Forelimb muscle (tissue), 1 donor: ENCODE results near the gene CAMTA1. TPM values are rescaled to one million over a fixed set of nuclear protein-coding genes. Genes with fewer than 3 reads are reported as not detected.
"Not testable (repeated sequence)": the region's sequence is repeated elsewhere in the genome, so short reads cannot be mapped to it uniquely, and the experiment has no call there.

Source experiments
- DNase-seq: peaks from one replicate; pipeline ENCODE4 v3.0.0-alpha.2; 2013; ENCODE audit warnings: low read depth
- polyA plus RNA-seq: library from polyadenylated mRNA; unstranded; fragments of 120-200 nt; gene quantifications from one replicate; pipeline ENCODE4 v1.2.1, GENCODE V29; 2013; ENCODE audit not compliant: insufficient read length

Gene CAMTA1
- polyA plus RNA-seq, 1 donor: 43.5 TPM

DNA sequence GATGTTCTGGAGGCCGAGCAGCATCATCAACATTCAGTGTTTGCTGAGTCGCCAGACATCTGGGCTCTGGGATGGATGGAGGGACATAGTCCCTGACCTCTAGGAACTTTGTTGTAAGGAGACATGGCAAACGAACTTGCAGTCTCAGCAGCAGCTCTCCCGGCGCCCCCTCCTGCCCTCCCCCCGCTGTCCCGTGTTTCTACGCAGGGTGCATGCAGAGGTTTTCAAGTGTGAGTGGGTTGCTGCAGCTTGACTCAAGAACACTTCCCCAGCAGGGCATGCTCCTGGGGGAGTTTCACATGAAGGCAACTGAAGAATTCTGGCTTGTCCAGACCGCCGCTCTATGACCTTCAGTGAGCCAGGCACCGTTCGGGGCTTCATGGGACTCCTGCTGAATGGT is 121.9 kb downstream of the CAMTA1 start:
- no peak for DNase-seq

DNA sequence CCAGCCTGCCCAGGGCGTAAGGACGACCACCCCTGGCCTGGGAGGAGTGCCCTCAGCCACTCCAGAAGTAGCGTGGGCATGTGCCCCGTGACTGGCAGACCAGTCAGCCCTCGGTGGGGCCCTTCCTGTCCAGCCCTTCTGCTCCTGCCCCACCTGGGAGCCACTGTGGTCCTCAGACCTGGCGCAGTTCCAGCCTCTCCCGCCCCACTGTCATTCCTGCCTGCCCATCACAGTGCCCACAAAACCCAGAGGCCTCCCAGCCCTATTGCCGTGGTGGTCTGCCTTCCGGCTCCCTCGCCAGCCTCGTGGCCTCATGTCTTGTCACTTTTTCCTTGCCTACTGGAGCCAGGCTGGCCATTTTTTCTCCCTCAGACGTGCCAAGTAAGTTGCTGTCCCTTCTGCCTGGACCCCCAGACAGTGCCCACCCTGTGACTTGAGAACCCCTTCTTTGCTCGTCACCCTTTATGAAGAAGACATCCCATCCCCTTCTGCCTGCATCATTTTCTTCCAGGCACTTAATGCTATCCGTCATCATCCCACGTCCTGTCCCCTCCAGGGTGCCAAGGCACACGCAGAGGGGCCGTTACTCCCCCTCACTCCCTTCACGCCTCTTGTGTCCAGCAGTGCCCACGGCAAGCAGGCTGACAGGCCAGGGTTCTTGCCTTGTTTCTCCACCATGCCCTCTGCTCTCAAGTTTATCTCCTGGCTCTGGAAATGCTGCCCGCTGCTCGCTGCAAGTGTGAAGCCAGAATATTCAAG is 122.6 kb downstream of the CAMTA1 start:
- DNase-seq: no peak

DNA sequence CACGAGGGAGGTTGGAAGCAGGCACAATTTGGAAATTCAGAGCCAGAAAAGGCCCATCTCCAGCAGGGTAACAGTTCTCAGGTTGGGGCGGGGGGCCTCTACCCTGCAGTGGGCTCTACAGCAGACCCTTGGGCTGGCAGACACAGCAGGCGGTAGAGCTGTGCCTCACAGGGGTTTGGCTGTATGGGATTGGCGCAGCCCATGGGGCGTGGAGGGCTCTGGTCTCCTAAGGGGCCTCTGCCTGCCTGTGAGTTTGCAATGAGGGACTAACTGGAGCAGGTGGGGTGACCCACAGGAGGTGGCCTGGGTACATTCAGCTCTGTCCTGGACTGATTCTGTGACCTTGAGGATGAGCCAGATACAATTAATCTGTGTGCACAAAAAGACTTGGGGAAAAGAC is 124.1 kb downstream of the CAMTA1 start:
- no peak for DNase-seq

DNA sequence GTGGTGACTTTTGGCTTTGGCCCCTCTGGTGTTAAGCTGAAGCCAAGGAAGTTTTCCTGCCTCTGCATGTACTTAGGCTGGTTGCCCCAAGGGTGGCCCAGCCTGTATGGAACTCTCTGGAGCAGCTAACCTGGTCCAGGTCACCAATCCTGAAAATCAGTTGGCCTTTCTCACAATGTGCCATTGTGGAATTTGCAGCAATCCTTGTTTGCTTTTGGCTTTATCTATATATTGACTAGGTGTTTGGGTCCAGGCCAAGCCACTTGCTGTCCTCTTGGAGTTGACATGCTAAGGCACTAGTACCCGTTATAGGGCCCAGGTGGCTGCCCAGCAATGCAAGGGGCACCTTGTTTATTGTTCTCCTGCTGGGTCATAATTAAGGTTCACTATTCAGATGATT is 124.6 kb downstream of the CAMTA1 start:
- no peak for DNase-seq

DNA sequence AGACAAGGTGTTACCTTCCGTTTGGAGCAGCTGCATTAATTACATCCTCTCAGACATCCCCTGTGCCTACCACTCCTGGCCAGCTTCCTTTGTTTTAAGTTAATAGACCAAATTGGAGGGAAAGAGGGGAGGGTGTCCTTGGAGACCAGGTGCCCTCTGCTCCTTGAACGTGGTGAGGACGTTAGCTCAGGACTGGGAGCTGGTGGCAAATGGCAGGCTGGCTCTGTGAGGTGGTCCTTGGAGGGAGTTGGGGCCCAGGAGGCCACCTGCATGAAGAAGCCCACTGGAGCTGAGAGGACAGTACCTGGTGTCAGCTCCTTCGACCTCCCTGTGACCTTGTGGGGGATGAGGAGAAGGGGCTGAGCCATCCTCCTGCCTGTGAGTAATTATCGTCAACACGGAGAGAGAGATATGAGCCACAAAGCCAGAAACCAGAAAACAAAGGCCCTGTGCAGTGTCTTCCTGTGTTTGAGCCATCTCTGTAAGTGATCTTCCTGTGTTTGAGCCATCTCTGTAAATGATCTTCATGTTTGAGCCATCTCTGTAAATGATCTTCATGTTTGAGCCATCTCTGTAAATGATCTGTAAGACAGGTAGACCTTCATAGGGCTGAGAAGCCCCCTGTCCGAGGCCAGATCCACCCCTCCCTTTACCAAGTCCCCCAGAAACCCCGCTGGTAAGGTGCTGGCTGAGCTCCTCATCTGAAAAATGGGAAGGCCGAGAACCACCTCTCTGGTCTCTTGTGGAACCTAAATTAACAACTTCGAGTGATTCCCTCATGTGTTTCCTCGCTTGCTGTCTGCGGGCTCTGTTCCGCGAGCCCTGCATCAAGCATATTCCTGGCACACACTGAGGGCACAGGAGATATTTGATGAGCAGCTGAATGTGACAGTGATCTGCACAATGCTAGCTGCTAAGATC is 126.0 kb downstream of the CAMTA1 start:
- DNase-seq: no peak

DNA sequence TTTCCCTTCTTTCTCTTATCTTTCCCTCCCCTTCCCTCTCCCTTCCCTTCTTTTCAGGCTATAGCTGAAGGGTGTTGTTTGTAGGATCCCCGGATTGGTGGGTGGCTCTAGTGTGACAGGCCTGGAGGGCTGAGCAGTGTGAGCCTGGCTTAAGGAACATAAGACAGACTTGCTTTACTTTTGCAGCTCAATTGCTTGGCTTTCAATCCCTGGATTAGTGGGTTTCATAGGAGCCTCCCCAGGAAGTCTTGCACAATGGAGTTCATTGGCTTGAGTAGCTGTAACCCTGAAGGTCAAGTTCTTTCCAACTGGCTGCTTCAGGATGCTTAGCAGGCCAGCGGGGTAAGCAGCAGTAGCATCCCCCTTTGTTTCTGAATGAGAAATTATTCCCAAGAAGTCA is 126.7 kb downstream of the CAMTA1 start:
- no peak for DNase-seq

DNA sequence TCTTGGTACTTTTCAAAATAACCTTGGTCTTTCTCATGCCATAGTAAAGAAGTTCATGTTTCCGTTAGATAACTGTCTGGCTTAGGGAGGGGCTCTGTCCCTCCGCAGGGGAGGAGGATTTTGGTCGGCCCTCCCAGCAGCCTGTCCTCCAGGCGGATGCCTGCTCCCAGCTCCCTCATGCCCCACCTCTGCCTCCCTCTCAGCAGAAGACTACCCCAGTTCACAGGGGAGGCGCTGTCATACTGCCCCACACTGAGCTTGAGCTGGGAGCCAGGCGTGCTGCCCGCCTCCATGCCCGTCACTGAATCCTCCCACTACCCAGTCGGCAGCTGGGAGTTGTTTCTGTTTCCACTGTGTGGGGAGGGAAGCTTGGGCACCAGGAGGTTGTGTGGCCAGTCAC is 127.3 kb downstream of the CAMTA1 start:
- DNase-seq: no peak

DNA sequence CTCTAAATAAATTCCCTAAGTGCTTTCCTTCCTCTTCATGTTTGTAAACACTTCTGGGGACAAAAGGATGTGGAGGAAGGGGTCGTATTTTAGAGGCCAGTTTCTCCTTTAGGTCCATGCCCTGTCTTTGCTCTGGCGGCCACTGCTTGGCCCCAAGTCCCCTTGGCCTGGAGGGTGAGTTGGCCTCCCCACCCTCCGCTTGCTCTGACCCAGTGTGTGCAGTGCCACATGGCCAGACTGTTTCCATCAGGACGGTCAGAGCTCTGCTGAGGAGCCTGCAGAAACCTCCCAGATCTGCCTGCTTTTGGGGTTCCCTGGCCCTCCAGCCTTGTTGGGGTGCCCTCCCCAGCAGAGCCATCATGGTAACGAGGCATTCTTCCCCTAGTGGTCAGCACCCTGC is 127.8 kb downstream of the CAMTA1 start:
- no peak for DNase-seq

DNA sequence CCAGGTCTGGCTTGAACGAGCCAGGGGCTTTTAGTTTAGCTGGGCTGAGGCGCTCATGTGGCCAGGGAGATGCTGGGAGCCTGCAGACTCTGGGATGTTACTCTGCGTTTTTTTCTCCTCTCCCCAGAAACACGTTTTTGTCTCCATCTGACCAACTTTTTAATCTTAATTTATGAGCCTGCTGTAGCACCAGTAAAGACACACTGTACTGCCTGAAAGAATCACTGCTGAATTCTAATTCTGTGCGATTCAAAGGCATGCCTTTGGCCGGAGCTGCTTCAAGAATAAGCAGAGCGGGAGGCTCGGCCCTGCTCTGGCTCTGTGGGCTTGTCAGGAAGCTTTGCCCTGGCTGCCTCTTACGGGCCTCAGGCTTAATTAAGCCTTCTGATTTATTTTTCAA is 129.5 kb downstream of the CAMTA1 start:
- no peak for DNase-seq

DNA sequence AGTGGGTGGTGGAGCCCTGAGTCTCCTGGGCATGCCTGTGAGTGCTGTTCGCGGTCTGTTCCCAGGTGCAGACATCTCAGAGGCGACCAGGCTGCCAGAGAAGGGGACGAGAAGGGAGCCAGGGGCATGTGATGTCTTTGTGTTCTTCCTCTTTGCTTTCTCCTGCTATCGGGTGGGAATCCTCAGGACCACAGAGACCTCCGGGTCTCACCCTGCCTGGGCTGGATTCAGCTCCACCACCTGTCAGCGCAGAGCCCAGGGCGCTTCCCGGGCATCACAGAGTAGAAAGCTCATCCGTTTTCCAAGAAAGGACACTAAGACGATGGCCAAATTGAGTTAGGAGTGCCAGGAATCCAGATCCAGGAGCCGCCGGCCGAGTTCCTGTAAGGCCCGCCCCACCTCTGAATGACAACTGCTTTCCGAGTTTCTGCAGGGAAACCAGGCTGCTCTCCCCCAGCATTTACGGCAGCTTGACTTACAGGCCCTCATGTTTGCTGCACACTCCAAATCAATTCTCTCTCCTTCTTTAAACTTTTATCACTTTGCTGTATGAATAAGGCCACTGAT is 130.8 kb downstream of the CAMTA1 start:
- DNase-seq: no peak

DNA sequence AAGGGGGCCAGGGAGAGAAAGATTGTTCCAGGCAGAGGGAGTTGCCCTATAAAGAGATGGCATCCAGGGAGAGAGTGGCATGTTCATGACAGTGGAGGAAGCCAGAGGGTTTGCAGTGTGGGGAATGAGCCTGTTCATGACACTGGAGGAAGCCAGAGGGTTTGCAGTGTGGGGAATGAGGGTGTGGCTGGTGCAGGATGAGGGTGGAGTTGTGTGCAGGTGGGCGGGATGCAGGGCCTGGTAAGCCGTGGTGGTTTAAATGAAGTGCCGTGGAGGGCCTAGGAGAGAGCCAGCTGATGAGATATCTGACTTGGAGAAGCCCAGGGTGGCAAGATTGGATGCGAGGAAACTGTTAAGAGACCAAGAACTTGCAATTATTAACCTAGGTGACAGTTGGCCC is 131.8 kb downstream of the CAMTA1 start:
- no peak for DNase-seq

DNA sequence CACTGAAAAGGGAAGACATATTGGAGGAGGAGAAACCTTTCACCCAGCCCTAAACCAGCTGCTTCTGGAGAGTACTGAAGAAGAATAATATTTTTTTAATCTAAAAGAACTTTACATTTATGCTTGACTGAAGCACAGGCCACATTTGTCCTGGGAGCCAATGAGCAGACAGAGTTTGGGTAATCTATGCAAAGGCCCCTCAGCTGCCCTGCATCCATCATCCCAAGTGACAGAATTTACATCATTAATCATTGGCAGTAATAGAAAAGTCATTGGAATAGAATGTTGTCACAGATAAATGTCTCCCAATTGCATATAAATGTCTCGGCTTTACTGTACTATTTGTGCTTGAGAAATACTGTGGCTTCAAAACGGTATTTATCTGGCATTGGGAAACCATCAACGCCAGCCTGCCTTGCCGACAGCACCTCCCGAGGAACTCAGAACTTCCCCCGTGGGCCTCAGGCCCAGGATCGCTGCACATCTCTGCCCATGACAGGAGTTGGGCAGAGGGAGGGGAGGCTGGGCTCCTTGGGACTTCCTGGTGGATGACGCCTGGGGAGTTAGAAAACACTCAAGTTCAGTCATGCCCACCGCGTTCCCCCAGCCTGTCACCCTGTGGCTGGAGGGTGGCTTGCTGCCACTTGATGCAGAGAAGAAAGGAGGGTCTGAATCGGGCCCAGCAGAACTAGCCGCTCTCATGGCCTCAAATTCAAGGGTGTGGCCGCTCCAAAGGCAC is 133.1 kb downstream of the CAMTA1 start:
- DNase-seq: peak; percentile 22

DNA sequence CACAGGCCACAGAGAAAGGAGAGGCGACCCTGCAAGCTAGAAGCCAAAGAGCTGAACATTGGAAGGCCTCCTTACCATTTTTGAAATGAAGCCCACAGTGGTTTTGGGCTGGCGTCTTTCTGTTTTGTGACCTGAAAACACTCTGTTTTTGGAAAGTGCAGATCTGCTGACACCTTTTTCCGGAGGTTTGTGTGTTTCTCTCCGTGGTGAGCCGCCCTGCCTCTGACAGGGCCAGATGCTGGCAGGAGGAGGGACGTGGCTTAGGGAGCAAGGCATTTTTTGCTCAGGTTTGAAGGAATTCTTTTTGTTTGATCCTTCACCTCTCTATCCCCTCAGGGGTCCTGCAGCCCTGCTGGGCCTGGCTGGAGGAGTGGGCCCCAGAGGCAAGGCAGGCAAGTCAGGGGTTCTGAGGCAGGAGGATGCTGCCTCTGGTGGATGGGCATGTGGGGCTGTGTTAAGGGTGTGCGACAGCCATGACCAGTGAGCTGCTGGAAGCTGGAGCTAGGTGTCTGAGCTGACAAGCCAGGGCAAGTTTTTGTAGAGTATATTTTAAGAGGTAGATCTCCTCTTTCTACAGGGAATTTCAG is 133.8 kb downstream of the CAMTA1 start:
- no peak for DNase-seq

DNA sequence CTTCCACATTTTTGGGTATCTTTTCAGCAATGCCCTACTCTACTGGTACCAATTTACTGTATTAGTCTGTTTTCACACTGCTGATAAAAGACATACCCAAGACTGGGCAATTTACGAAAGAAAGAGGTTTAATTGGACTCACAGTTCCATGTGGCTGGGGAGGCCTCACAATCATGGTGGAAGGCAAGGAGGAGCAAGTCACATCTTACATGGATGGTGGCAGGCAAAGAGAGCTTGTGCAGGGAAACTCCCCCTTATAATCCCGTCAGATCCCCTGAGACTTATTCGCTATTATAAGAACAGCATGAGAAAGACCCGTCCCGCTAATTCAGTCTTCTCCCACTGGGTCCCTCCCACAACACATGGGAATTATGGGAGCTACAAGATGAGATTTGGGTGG is 136.3 kb downstream of the CAMTA1 start:
- not testable (repeated sequence) for DNase-seq

DNA sequence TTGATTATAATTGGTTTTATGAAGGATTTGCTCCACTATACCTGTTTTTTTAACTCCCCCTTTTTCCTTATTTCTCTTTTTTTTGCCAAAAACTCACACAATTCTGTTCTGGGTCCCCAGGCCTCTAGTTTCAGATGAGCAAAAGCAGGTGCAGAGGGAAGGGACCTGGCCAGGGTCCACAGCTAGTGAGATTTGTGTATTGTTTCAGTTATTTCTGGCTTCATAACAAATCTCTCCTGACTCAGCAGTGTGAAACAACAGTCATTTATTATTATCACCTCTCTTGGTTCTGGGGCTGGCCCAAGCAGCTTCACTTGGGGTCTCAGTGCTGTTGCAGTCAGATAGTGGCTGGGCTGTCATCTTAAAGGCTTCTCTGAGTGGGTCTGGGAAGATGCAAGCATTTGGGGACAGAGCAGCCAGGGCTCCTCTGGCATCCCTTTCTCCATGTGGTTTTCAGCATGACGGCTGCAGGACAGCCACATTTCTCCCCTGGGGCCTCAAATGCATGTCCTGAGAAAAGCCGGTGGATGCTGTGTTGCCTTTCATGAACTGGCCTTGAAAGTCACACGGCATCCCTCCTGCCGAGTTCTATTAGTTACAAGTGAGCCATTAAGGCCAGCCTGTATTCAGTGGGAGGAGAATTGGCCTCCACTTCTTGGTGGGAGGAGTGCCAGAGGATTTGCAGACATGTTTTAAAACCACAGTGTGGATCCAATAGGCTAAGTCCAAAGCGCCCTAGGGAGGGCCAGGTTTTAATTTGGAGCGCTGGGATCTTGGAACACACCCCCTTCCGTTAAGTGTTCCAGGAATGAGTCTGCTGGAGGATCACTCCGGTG is 137.1 kb downstream of the CAMTA1 start:
- DNase-seq: peak; percentile 88

DNA sequence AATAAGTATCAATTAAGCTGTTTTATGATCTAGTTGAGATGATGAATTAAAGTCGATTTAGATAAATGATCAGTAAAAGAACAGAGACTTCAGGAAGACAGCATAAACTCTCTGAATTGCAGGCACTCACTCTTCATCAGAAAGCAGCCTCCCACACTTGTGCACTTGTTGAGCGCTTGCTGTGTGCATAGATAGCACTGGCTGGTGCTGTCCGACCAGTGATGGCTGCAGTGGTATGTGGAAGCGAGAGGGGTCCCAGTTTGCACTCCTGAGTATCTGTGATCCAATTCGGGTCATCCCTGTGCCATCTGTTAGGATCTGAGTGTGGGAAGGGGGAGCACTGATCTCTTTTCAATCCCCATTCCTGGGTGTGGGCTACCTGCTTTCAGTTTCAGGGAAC is 137.8 kb downstream of the CAMTA1 start:
- no peak for DNase-seq

DNA sequence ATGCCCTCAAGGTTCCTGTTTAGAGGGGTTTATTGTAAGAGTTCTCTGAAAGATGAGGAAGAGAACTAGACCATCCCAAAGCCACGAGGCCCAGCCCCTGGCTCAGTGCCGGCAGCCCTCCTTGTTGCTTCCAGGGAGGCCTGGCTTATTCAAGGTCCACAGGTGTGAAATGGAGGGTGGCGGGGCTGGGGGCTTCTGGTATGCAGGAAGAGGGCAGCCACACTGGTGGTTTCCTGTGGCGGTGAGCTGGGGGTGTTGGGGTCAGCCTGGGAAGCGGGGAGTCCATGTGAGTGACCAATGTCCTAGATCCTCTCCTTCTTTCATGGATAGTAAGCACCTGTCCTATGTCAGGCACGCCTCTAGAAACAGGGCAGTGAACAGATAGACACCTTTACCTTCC is 138.2 kb downstream of the CAMTA1 start:
- DNase-seq: no peak

DNA sequence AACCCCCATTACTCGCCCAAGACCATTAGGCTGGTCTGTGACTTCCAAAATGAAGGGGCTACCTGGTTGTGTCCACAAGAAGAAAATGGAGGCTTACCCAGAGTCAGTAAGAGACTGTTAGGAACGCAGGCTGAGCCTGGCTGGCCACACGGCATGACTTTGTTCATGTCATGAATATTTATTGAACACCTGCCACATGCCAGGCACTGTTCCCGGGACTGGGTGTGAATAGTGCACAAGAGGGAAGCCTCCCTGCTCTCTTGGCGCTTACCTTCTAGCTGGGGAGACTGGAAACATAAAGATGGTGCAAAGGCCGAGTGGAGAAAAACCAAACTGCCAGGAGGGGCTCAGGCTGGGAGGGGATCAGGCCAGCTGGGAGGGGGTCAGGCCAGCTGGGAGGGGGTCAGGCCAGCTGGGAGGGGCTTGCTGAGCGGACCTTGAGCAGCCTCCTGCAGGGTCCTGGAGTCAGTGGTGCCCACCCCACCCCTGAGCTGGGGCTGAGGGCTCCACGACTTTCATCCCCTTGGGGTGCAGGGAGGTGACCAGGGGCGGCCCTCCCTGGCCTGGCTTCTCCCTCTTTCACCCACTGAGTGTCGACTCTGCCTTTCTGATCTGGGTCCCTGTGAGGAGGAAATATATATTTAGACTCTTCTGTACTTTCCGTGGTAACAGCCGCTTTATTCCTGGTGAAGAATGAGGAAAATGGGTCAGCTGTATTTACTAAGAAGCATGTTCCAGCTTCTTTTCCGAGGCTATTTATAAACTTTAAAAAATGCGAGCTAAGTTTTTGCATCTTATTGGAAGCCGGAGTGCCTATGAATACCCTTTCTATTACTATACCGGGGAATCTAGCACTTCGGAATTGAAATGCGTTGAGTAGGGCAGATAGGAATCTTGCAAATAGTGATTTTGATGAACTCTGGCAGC is 139.0 kb downstream of the CAMTA1 start:
- peak; percentile 43 for DNase-seq

DNA sequence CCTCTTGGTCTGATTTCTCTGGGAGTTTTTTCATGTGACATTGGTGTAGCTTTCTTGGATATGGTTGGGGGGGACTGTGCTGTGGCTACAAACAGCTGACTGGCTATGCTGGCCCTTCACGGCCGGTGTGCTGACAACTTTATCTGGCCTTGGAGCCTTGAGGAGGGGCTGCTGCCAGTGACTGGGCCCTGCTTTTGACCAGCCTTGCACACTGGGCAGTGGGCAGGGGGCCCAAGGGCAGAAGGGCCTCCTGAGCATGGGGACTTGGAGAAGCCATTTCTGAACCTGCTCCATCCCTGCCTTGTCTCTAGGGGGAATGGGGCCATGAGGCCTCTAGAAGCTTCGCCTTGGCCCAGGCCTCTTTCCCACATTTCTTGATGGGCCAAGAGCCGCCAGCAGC is 139.6 kb downstream of the CAMTA1 start:
- no peak for DNase-seq

DNA sequence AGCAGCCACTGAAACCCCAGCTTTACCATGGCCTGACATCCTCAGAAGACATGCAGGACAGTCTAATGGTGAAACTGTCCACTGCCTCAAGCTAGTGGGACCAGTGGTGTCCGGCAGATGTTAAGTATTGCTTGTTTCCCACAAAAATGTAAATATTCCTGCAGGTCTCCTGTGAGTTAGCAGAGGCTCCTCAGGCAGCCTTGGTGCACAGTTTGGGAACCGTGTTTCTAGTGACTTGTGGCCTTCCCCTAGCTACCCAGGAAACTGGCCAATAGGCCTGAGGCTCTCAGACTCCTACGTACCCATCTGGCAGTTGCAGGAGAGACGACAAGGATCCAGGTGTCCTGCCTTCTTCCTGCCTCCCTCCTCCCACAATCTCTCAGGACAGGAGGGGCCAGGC is 142.4 kb downstream of the CAMTA1 start:
- no peak for DNase-seq
